Cardiac fibroblast (primary cell): ENCODE data around the gene DZIP3.
"Not testable (repeated sequence)": the region's sequence is repeated elsewhere in the genome, so short reads cannot be mapped to it uniquely, and the experiment has no call there.

Experiments
- DNase-seq, 2 donors: peaks; one replicate each; pipeline versions ENCODE4 v3.0.0 to v3.0.0-alpha.2; 2010; ENCODE audit warnings: low read depth in 2 of 2
- H3K4me3 ChIP-seq, 2 donors: replicated peaks in 1 of 2; 1 replicate in 1 of 2; 2 replicates in 1 of 2; pipeline ENCODE4 v1.5.1; 2011; ENCODE audit warnings: low read depth in 2 of 2, low read length in 2 of 2, mild to moderate bottlenecking in 2 of 2, moderate library complexity in 1 of 2
- TF ChIP-seq, protein P1 (sequence below): IDR thresholded peaks from one replicate; pipeline ENCODE4 v1.5.1; 2011; ENCODE audit warnings: low read depth, mild to moderate bottlenecking, low read length, inconsistent platforms

DZIP3 gene

DNA sequence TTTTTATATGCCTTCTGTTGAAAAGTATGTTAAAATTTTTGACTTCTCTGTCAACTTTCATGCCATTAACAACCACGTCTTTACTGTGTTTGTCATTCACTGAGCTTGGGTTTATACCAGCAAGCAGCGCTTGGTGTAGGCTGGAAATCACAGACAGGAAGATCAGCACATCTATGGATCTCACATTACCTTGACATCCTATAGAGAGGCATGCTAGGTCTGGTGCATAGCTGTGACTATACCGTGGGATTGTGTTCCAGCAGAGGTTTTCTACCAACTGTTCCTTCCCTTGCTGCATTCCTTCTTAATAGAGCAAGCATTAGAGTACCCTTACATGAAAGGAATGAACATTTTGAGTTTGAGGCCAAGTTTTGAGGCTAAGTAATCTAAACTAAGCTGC, 53.0 kb downstream of the DZIP3 start:
- DNase-seq = no peak
- H3K4me3 ChIP-seq = no peak overlapping the region
- TF ChIP-seq, protein P1, sequence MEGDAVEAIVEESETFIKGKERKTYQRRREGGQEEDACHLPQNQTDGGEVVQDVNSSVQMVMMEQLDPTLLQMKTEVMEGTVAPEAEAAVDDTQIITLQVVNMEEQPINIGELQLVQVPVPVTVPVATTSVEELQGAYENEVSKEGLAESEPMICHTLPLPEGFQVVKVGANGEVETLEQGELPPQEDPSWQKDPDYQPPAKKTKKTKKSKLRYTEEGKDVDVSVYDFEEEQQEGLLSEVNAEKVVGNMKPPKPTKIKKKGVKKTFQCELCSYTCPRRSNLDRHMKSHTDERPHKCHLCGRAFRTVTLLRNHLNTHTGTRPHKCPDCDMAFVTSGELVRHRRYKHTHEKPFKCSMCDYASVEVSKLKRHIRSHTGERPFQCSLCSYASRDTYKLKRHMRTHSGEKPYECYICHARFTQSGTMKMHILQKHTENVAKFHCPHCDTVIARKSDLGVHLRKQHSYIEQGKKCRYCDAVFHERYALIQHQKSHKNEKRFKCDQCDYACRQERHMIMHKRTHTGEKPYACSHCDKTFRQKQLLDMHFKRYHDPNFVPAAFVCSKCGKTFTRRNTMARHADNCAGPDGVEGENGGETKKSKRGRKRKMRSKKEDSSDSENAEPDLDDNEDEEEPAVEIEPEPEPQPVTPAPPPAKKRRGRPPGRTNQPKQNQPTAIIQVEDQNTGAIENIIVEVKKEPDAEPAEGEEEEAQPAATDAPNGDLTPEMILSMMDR = no peak

DNA sequence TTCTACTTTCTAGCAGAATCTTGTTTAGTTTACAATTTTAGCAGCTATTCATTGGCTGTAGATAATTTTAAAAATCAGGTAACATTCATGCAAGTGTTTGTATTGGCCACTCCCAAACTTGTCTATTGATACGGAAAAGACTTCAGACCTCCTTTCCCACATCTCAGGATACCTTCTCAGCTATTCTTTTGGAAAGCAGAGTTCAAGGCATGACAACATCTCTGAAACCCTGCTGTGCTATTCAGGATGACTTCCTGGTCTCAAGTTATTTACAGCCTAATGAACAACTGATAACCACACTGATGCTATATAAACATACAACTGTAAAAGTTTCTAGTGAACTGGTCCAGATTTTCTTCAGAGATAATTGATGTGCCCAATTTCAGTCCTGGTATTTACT, 55.8 kb downstream of the DZIP3 start:
- no peak for DNase-seq
- TF ChIP-seq, protein P1 = no peak
- H3K4me3 ChIP-seq = no peak overlapping the region

DNA sequence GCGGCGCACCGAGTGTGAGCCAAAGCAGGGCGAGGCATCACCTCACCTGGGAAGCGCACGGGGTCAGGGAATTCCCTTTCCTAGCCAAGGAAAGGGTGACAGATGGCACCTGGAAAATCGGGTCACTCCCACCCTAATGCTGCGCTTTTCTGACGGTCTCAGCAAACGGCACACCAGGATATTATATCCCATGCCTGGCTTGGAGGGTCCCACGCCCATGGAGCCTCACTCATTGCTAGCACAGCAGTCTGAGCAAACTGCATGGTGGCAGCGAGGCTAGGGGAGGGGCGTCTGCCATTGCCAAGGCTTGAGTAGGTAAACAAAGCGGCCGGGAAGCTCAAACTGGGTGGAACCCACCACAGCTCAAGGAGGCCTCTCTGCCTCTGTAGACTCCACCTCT, 66.1 kb downstream of the DZIP3 start:
- not testable (repeated sequence) for DNase-seq, H3K4me3 ChIP-seq

DNA sequence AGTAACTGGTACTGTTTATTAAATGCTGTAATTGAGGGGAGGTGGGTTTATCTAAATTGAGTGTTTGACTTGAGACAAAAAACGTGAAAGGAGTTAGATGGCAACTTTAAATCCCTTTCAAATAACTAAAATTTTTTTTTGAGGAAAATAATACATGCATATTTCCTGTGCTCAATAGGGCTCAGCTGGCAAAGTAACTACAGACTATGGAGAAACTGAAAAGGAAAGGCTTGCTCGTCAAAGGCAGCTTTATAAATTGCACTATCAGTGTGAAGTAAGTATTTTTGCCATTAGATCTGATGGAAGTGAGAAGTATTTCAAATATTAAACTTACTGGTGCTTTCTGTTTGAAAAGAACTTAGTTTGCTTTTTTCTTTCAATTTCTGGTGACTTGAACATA, 72.2 kb downstream of the DZIP3 start:
- TF ChIP-seq, protein P1 = no peak
- DNase-seq = peak in 1 of 2 donors; percentile 2
- no peak overlapping the region for H3K4me3 ChIP-seq

DNA sequence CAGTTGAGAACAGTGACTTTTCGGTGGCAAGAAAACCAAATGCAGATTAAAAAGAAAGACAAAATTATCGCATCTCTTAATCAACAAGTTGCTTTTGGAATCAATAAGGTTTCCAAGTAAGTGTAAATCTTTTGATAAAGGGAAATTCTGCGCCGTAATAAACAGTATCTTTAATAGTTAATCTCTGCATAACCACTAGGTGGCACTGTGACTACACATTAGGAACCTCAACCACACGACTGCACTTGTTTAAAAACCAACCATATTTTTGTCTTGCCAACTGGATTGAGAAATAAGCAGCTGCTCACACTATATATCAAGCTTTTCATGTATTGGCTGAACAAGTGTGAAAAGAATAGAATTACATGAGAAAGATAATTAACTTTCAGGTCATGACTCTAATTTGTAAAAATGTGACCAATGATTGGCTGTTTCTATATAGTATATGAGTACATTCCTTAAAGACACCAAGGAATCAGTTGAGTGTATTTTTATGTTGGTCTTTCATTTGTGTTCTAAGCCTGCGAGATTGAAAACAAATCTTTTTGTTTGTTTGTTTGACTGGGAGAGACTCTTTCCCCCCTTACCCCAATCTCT, 72.7 kb downstream of the DZIP3 start:
- DNase-seq = peak; percentile 85 to 89
- H3K4me3 ChIP-seq = no peak overlapping the region
- TF ChIP-seq, protein P1 = peak; percentile 46

DNA sequence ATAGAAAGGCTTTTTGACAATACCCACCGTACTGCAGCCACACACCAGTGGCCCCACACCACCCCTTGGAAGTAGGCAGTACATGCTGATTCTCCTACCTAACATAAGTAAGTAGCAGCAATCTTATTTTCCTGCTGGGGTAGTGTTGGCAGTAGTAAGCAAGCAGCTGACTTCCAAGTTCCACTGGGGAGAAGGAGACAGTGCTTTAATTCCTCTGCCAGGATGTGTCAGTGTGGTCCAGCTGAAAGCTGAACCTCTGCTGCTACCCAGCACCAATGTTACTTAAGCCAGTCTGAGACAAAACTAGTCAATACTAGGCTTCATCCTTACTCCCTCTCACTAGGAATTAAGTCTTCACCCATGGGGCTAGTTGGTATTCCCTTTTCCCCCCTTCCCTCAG, 74.7 kb downstream of the DZIP3 start:
- H3K4me3 ChIP-seq = no peak overlapping the region
- DNase-seq = peak in 1 of 2 donors; percentile 4
- TF ChIP-seq, protein P1 = no peak

DNA sequence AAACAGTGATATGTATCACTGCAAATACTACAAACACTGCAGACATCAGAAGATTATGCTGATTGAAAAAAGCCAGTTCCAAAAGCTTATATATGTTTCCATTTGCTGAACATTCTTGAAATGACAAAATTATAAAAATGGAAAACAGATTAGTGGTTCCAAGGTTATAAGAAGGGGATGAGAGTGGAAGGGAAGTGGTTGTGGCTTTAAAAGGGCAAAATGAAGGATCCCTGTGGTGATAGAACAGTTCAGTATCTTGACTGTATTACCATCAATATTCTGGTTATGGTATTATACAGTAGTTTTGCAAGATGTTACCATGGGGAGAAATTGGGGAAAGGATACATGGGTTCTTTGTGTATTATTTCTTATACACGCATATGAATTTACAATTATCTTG, 77.8 kb downstream of the DZIP3 start:
- TF ChIP-seq, protein P1 = no peak
- no peak overlapping the region for H3K4me3 ChIP-seq
- no peak for DNase-seq
